Keratinocyte (primary cell): ENCODE results near the gene MIER3. TPM values are rescaled to one million over a fixed set of nuclear protein-coding genes. Genes with fewer than 3 reads are reported as not detected.

Experiments
- DNase-seq: peaks from one replicate; pipeline ENCODE4 v3.0.0-alpha.2; 2011; ENCODE audit warnings: low read depth, missing footprints, low spot score
- FAIRE-seq: peaks from 2 replicates; lab custom pipeline; 2011; peaks lifted over from hg19 to GRCh38; lab: Jason Lieb, UNC
- H2AFZ ChIP-seq: 2 replicates; pipeline ENCODE4 v1.6.0; 2012; ENCODE audit warnings: low read length, control low read depth, inconsistent platforms; ENCODE audit not compliant: control insufficient read depth
- H3K27ac ChIP-seq: 2 replicates; pipeline ENCODE4 v1.5.1; 2011; ENCODE audit warnings: low read length; ENCODE audit not compliant: control insufficient read depth, insufficient read depth
- H3K27me3 ChIP-seq: 3 replicates; pipeline ENCODE4 v1.6.0; 2011; ENCODE audit warnings: low read length; ENCODE audit not compliant: control insufficient read depth, insufficient read depth; ENCODE audit errors: extremely low read depth
- H3K36me3 ChIP-seq, 2 experiments: 2 replicates in 1 of 2; 3 replicates in 1 of 2; pipeline ENCODE4 v1.5.1; 2011; ENCODE audit warnings: low read length in 2 of 2, mild to moderate bottlenecking in 1 of 2; ENCODE audit not compliant: control insufficient read depth in 2 of 2, insufficient read depth in 2 of 2; ENCODE audit errors: extremely low read depth in 1 of 2
- H3K4me1 ChIP-seq: 3 replicates; pipeline ENCODE4 v1.5.1; 2011; ENCODE audit warnings: low read length; ENCODE audit not compliant: control insufficient read depth, insufficient read depth; ENCODE audit errors: extremely low read depth
- H3K4me2 ChIP-seq: 3 replicates; pipeline ENCODE4 v1.6.0; 2011; ENCODE audit warnings: low read depth, low read length; ENCODE audit not compliant: control insufficient read depth, insufficient read depth; ENCODE audit errors: extremely low read depth
- H3K4me3 ChIP-seq, 3 experiments: fragments of 200-600 bp in 1 of 3; sonication (generic) in 1 of 3; 2 replicates in 2 of 3; 3 replicates in 1 of 3; pipeline ENCODE4 v1.5.1; 2011 to 2016; ENCODE audit warnings: low read length in 3 of 3, mild to moderate bottlenecking in 3 of 3, control low read depth in 2 of 3, inconsistent platforms in 1 of 3, low read depth in 1 of 3, mixed read lengths in 1 of 3, mixed run types in 1 of 3, moderate library complexity in 1 of 3; ENCODE audit not compliant: control insufficient read depth in 2 of 3, insufficient read depth in 2 of 3; ENCODE audit errors: extremely low read depth in 1 of 3
- H3K79me2 ChIP-seq: 2 replicates; pipeline ENCODE4 v1.6.0; 2012; ENCODE audit warnings: low read length; ENCODE audit not compliant: control insufficient read depth, insufficient read depth
- H3K9ac ChIP-seq: 3 replicates; pipeline ENCODE4 v1.6.0; 2011; ENCODE audit warnings: low read length; ENCODE audit not compliant: control insufficient read depth, insufficient read depth; ENCODE audit errors: extremely low read depth
- H3K9me1 ChIP-seq: 3 replicates; pipeline ENCODE4 v1.6.0; 2011; ENCODE audit warnings: low read length; ENCODE audit not compliant: control insufficient read depth, insufficient read depth; ENCODE audit errors: extremely low read depth
- H3K9me3 ChIP-seq: 2 replicates; pipeline ENCODE4 v1.5.1; 2012; ENCODE audit warnings: low read depth, low read length; ENCODE audit not compliant: control insufficient read depth
- H4K20me1 ChIP-seq: 3 replicates; pipeline ENCODE4 v1.6.0; 2011; ENCODE audit warnings: low read length; ENCODE audit not compliant: control insufficient read depth, insufficient read depth; ENCODE audit errors: extremely low read depth
- EZH2 ChIP-seq: IDR thresholded peaks from one replicate; pipeline ENCODE4 v1.6.1; 2012; ENCODE audit warnings: inconsistent platforms, mild to moderate bottlenecking, low read length, moderate library complexity
- dilution Hi-C: fragments of 300-500 bp; cut with MboI; formaldehyde crosslinking; loops from one replicate; pipeline ENCODE4 v1.7.0; 2020; ENCODE audit warnings: low sequenced_read_pairs; ENCODE audit not compliant: extremely low pct_ligation_motif_present
- polyA plus RNA-seq, 5 experiments: library from polyadenylated mRNA; depleted of rRNA in 3 of 5; stranded (reverse) in 3 of 5; stranded (forward) in 1 of 5; unstranded in 1 of 5; fragments of >200 nt; gene quantifications; 1 replicate in 1 of 5; 2 replicates in 3 of 5; 3 replicates in 1 of 5; pipeline versions ENCODE4 v1.2.1 to v1.2.3, GENCODE V29; 2011 to 2012; ENCODE audit warnings: missing spikeins in 2 of 5, low read depth in 1 of 5, low replicate concordance in 1 of 5
- TF ChIP-seq, protein P1 (sequence below), 3 experiments: IDR thresholded peaks in 1 of 3; conservative IDR thresholded peaks in 1 of 3; optimal IDR thresholded peaks in 1 of 3; 2 replicates in 2 of 3; 3 replicates in 1 of 3; pipeline versions ENCODE3 to v1.5.1; 2011; ENCODE audit warnings: low read length in 3 of 3, mild to moderate bottlenecking in 3 of 3, moderate library complexity in 2 of 3, control low read depth in 1 of 3, inconsistent platforms in 1 of 3; ENCODE audit not compliant: insufficient read depth in 2 of 3; ENCODE audit errors: extremely low read depth in 1 of 3

Gene MIER3
- polyA plus RNA-seq, 1 donor (not counting 4 experiments of a cell fraction or from before 2014, with no cell fraction given): 13.3 TPM

DNA sequence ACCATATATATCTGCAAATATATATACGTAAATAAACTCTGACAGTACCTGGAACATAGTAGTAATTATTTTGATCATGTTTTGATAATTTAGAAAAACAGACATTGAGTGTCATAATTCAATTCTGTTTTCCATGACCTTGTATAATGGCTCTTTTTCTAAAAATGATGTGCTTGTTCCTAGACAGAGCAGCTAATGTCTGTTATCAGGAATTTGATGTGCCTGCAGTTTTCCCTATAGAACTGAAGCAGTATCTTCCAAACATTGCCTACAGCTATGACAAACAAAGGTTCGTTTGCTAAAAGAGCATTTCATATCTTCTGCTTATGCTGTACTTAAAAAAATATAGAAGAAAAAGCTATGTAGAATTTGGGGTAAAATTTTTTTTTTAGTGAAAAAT lies 37.2 kb downstream of the MIER3 start:
- Histone ChIP-seq H3K36me3 (peaks cover 0 to 2% of the 10 kb centered on the region in 2 experiments), H4K20me1 (no peaks in the 10 kb centered on the region), H3K4me2 (no peak overlapping the region), H3K4me3 (no peak overlapping the region), H3K27me3 (no peaks in the 10 kb centered on the region), H3K4me1 (peaks cover 11% of the 10 kb centered on the region), H3K79me2 (no peaks in the 10 kb centered on the region), H3K27ac (no peak overlapping the region), H3K9ac (no peak overlapping the region), H3K9me3 (no peaks in the 10 kb centered on the region), H3K9me1 (no peaks in the 10 kb centered on the region), H2AFZ (no peak overlapping the region)
- DNase-seq (no peak), FAIRE-seq (no peak)
- dilution Hi-C loops: no loop called here
- no peak for TF ChIP-seq EZH2
- TF ChIP-seq, protein P1, sequence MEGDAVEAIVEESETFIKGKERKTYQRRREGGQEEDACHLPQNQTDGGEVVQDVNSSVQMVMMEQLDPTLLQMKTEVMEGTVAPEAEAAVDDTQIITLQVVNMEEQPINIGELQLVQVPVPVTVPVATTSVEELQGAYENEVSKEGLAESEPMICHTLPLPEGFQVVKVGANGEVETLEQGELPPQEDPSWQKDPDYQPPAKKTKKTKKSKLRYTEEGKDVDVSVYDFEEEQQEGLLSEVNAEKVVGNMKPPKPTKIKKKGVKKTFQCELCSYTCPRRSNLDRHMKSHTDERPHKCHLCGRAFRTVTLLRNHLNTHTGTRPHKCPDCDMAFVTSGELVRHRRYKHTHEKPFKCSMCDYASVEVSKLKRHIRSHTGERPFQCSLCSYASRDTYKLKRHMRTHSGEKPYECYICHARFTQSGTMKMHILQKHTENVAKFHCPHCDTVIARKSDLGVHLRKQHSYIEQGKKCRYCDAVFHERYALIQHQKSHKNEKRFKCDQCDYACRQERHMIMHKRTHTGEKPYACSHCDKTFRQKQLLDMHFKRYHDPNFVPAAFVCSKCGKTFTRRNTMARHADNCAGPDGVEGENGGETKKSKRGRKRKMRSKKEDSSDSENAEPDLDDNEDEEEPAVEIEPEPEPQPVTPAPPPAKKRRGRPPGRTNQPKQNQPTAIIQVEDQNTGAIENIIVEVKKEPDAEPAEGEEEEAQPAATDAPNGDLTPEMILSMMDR (optimal IDR thresholded peaks at IDR 0.05 in 1 of 3, IDR thresholded peaks at IDR 0.05 in 1 of 3, conservative IDR thresholded peaks at IDR 0.05 in 1 of 3; ENCODE audit: extremely low read depth in 1 of 3, insufficient read depth in 2 of 3, low read length in 3 of 3): no peak

DNA sequence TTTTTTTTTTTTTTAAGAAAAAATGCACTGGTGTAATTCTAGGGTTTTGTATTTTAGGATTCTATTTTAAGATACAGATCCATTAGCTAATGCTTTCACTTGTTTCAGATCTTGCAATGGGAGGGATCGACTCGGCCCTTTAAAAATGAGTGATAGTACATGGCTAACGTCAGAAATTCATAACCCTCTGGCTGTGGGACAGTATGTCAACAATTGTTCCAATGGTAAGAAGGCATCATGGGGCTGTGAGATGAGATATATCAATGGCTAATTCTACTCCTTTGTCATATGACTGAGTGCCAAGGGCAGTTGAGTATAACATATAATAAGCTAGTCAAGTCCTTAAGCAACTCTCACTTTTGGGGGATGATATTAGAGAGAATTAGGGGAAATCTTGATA lies 38.2 kb downstream of the MIER3 start:
- DNase-seq (no peak), FAIRE-seq (no peak)
- Histone ChIP-seq H3K4me2 (no peak overlapping the region), H3K4me3 (no peak overlapping the region), H3K9me1 (no peaks in the 10 kb centered on the region), H3K9me3 (no peaks in the 10 kb centered on the region), H4K20me1 (no peaks in the 10 kb centered on the region), H3K79me2 (no peaks in the 10 kb centered on the region), H3K9ac (no peak overlapping the region), H3K36me3 (peaks cover 0 to 2% of the 10 kb centered on the region in 2 experiments), H3K27ac (no peak overlapping the region), H2AFZ (no peak overlapping the region), H3K27me3 (no peaks in the 10 kb centered on the region), H3K4me1 (peaks cover 12% of the 10 kb centered on the region)
- dilution Hi-C loops: no loop called here
- TF ChIP-seq, protein P1 (optimal IDR thresholded peaks at IDR 0.05 in 1 of 3, IDR thresholded peaks at IDR 0.05 in 1 of 3, conservative IDR thresholded peaks at IDR 0.05 in 1 of 3; ENCODE audit: extremely low read depth in 1 of 3, insufficient read depth in 2 of 3, low read length in 3 of 3): no peak
- no peak for TF ChIP-seq EZH2
